ENCODE results near the gene VPS8. TPM values are rescaled to one million over a fixed set of nuclear protein-coding genes. Genes with fewer than 3 reads are reported as not detected.

The VPS8 gene
- total RNA-seq, 4 donors from 2014 or later: 23.7 to 61.8 (median 37.1) TPM

GRCh38 chr3:185094697-185095096, 282.7 kb downstream of the VPS8 start:
- Histone ChIP-seq H3K4me1 (no peaks in the 10 kb centered on the region), H3K27ac (no peak overlapping the region), H3K27me3 (no peaks in the 10 kb centered on the region), H3K9me3 (no peaks in the 10 kb centered on the region), H3K36me3 (no peaks in the 10 kb centered on the region), H3K4me3 (no peak overlapping the region)
- intact Hi-C loops (cut with DNase I): no loop called here
- 50 to 65% methylated on average over 4 of the region's 4 CpGs for WGBS, 2 donors
- no peak for TF ChIP-seq CTCF (IDR thresholded peaks at IDR 0.05)
- TF ChIP-seq POLR2A (IDR thresholded peaks at IDR 0.05): no peak
- DNase-seq: no peak

Other genes with a start within 250 kb of the VPS8 start
- 10 to 100 TPM; 18.3 to 28.4 (median 20.6) TPM for gene MAGEF1, start 100.1 kb upstream of the VPS8 start, total RNA-seq

Data from esophagus squamous epithelium (tissue), 5 donors.